MM.1S (cell line): ENCODE results near the gene RUNX2.

Experiments
- DNase-seq: peaks from one replicate; pipeline ENCODE4 v3.0.0-alpha.2; 2015
- H2AFZ ChIP-seq: fragments of 300-600 bp; sonication (generic); 2 replicates; pipeline ENCODE4 v1.6.0; 2016; ENCODE audit warnings: antibody characterized with exemption, low read length
- H3F3A ChIP-seq: fragments of 300-600 bp; sonication (generic); 2 replicates; pipeline ENCODE4 v1.6.1; 2016; ENCODE audit warnings: mild to moderate bottlenecking, antibody characterized with exemption, low read length, moderate library complexity, mixed read lengths; ENCODE audit not compliant: insufficient read depth
- H3K27ac ChIP-seq: fragments of 300-600 bp; sonication (generic); 2 replicates; pipeline ENCODE4 v1.5.1; 2016; ENCODE audit warnings: mild to moderate bottlenecking, low read length
- H3K27me3 ChIP-seq: fragments of 300-600 bp; sonication (generic); replicated peaks from 2 replicates; pipeline ENCODE4 v1.6.0; 2016; ENCODE audit warnings: low read length; ENCODE audit not compliant: insufficient read depth
- H3K36me3 ChIP-seq: fragments of 300-600 bp; sonication (generic); replicated peaks from 2 replicates; pipeline ENCODE4 v1.6.1; 2016; ENCODE audit warnings: mild to moderate bottlenecking, low read length, mixed read lengths; ENCODE audit not compliant: insufficient read depth
- H3K4me1 ChIP-seq: fragments of 300-600 bp; sonication (generic); 2 replicates; pipeline ENCODE4 v1.6.1; 2016; ENCODE audit warnings: low read length, mixed read lengths
- H3K4me2 ChIP-seq: fragments of 300-600 bp; sonication (generic); 2 replicates; pipeline ENCODE4 v1.6.0; 2016; ENCODE audit warnings: low read depth, low read length
- H3K4me3 ChIP-seq: fragments of 300-600 bp; sonication (generic); 2 replicates; pipeline ENCODE4 v1.5.1; 2016; ENCODE audit warnings: low read length, mixed read lengths
- H3K79me2 ChIP-seq: fragments of 300-600 bp; sonication (generic); 2 replicates; pipeline ENCODE4 v1.6.1; 2016; ENCODE audit warnings: mixed run types, low read length, mixed read lengths
- H3K9ac ChIP-seq: fragments of 300-600 bp; sonication (generic); 2 replicates; pipeline ENCODE4 v1.6.1; 2016; ENCODE audit warnings: low read length, mixed read lengths
- H3K9me2 ChIP-seq: fragments of 300-600 bp; sonication (generic); replicated peaks from 2 replicates; pipeline ENCODE4 v1.6.1; 2016; ENCODE audit warnings: mild to moderate bottlenecking, low read length, mixed read lengths; ENCODE audit not compliant: insufficient read depth
- H3K9me3 ChIP-seq: fragments of 300-600 bp; sonication (generic); replicated peaks from 2 replicates; pipeline ENCODE4 v1.6.1; 2016; ENCODE audit warnings: mild to moderate bottlenecking, low read length, mixed read lengths; ENCODE audit not compliant: insufficient read depth
- H4K20me1 ChIP-seq: fragments of 300-600 bp; sonication (generic); 2 replicates; pipeline ENCODE4 v1.6.1; 2016; ENCODE audit warnings: mild to moderate bottlenecking, low read length, moderate library complexity, mixed read lengths; ENCODE audit not compliant: insufficient read depth
- CTCF ChIP-seq: fragments of 300-600 bp; sonication (generic); IDR thresholded peaks from 2 replicates; pipeline ENCODE4 v1.5.1; 2016; ENCODE audit warnings: antibody characterized with exemption, low read length, mixed read lengths
- EZH2 ChIP-seq: fragments of 300-600 bp; sonication (generic); optimal IDR thresholded peaks from 2 replicates; pipeline ENCODE3; 2017; ENCODE audit warnings: low read depth, mild to moderate bottlenecking, antibody characterized with exemption, low read length, mixed read lengths
- EZH2phosphoT487 ChIP-seq: fragments of 300-600 bp; sonication (generic); IDR thresholded peaks from 2 replicates; pipeline ENCODE4 v1.6.1; 2018; ENCODE audit warnings: antibody characterized with exemption, low read length

Gene RUNX2

GRCh38 chr6:45663251-45664221, 335.4 kb downstream of the RUNX2 start:
- H3K36me3 ChIP-seq: no peaks in the 10 kb centered on the region
- H3K9me3 ChIP-seq: no peaks in the 10 kb centered on the region
- H4K20me1 ChIP-seq: no peaks in the 10 kb centered on the region
- H3K4me2 ChIP-seq: no peak overlapping the region
- H3F3A ChIP-seq: no peaks in the 10 kb centered on the region
- no peaks in the 10 kb centered on the region for H3K79me2 ChIP-seq
- H3K9me2 ChIP-seq: no peaks in the 10 kb centered on the region
- DNase-seq: no peak
- TF ChIP-seq CTCF (no peak), EZH2phosphoT487 (no peak), EZH2 (no peak)
- H3K27ac ChIP-seq: no peak overlapping the region
- no peaks in the 10 kb centered on the region for H3K27me3 ChIP-seq
- no peak overlapping the region for H3K9ac ChIP-seq
- no peaks in the 10 kb centered on the region for H3K4me1 ChIP-seq
- H3K4me3 ChIP-seq: no peak overlapping the region
- no peak overlapping the region for H2AFZ ChIP-seq

GRCh38 chr6:45664707-45665106, 336.6 kb downstream of the RUNX2 start:
- Histone ChIP-seq H3K9ac (no peak overlapping the region), H3K36me3 (no peaks in the 10 kb centered on the region), H3F3A (no peaks in the 10 kb centered on the region), H3K4me3 (no peak overlapping the region), H3K9me2 (no peaks in the 10 kb centered on the region), H3K27ac (no peak overlapping the region), H3K79me2 (no peaks in the 10 kb centered on the region), H3K27me3 (no peaks in the 10 kb centered on the region), H3K9me3 (no peaks in the 10 kb centered on the region), H2AFZ (no peak overlapping the region), H3K4me2 (no peak overlapping the region), H4K20me1 (no peaks in the 10 kb centered on the region), H3K4me1 (no peaks in the 10 kb centered on the region)
- no peak for DNase-seq
- TF ChIP-seq EZH2phosphoT487 (no peak), CTCF (no peak), EZH2 (no peak)

- Histone ChIP-seq H3K27ac (no peak overlapping the region), H3K79me2 (no peaks in the 10 kb centered on the region), H3K4me2 (no peak overlapping the region), H3K9me2 (no peaks in the 10 kb centered on the region), H3F3A (no peaks in the 10 kb centered on the region), H2AFZ (no peak overlapping the region), H3K36me3 (no peaks in the 10 kb centered on the region), H3K4me3 (no peak overlapping the region), H3K4me1 (no peaks in the 10 kb centered on the region), H3K9ac (no peak overlapping the region), H4K20me1 (no peaks in the 10 kb centered on the region), H3K9me3 (no peaks in the 10 kb centered on the region), H3K27me3 (no peaks in the 10 kb centered on the region)
- DNase-seq: no peak
- no peak for TF ChIP-seq EZH2phosphoT487
- no peak for TF ChIP-seq CTCF
- TF ChIP-seq EZH2: no peak
Measured at GRCh38 chr6:45665859-45666258, 337.7 kb downstream of the RUNX2 start.
